GM12878 (cell line): ENCODE measurements around the gene ESRRB. TPM values are rescaled to one million over a fixed set of nuclear protein-coding genes. Genes with fewer than 3 reads are reported as not detected.

Source experiments
- ATAC-seq: fragments of 200-7000 bp; cut with Tn5 transposase; 3 replicates; pipeline ENCODE4 v1.9.1; 2020; ENCODE audit warnings: mild to moderate bottlenecking, moderate library complexity
- BruUV-seq: library from RNA; stranded (reverse); fragments of 400-500 nt; replicated peaks from 2 replicates; lab custom pipeline; 2021; lab: Mats Ljungman, UMichigan
- CTCF ChIA-PET: fragments of 300-600 bp; sonication (Branson Sonifier 250); formaldehyde crosslinking; extraction: SDS; loops from one replicate; lab custom pipeline; 2021; ENCODE audit warnings: inconsistent platforms; lab: Yijun Ruan, JAX
- POLR2A ChIA-PET: fragments of 350-600 bp; formaldehyde crosslinking; extraction: SDS; loops from one replicate; lab custom pipeline; 2021; ENCODE audit warnings: inconsistent platforms; lab: Charles Lee
- RAD21 ChIA-PET: fragments of 300-600 bp; sonication (Branson Sonifier 250); formaldehyde crosslinking; loops from one replicate; lab custom pipeline; 2023; ENCODE audit warnings: antibody characterized with exemption; ENCODE audit not compliant: unreplicated experiment; lab: Charles Lee
- SMC1A ChIA-PET: fragments of 300-600 bp; sonication (Branson Sonifier 250); formaldehyde crosslinking; loops from one replicate; lab custom pipeline; 2023; ENCODE audit not compliant: unreplicated experiment, uncharacterized antibody; lab: Charles Lee
- DNase-seq: peaks from one replicate; pipeline ENCODE4 v3.0.0-alpha.2; 2011; ENCODE audit warnings: low read depth, low spot score
- FAIRE-seq: peaks from 3 replicates; lab custom pipeline; 2011; peaks lifted over from hg19 to GRCh38; lab: Jason Lieb, UNC
- H2AFZ ChIP-seq: 2 replicates; pipeline ENCODE4 v1.6.0; 2011; ENCODE audit warnings: low read depth, low read length, control low read depth; ENCODE audit not compliant: control insufficient read depth
- H3K27ac ChIP-seq: 2 replicates; pipeline ENCODE4 v1.5.1; 2011; ENCODE audit warnings: control low read depth; ENCODE audit not compliant: control insufficient read depth, insufficient read depth
- H3K27me3 ChIP-seq, 2 experiments: replicated peaks in 1 of 2; 2 replicates each; pipeline versions ENCODE4 v1.6.0 to v1.6.1; 2011; ENCODE audit warnings: low read length in 1 of 2; ENCODE audit not compliant: control insufficient read depth in 2 of 2, insufficient read depth in 2 of 2
- H3K36me3 ChIP-seq, 2 experiments: 2 replicates each; pipeline ENCODE4 v1.5.1; 2011; ENCODE audit warnings: low read length in 1 of 2; ENCODE audit not compliant: control insufficient read depth in 2 of 2, insufficient read depth in 2 of 2
- H3K4me1 ChIP-seq: 2 replicates; pipeline ENCODE4 v1.6.1; 2011; ENCODE audit warnings: mild to moderate bottlenecking, low read length, moderate library complexity, mixed read lengths; ENCODE audit not compliant: control insufficient read depth, insufficient read depth
- H3K4me2 ChIP-seq: 2 replicates; pipeline ENCODE4 v1.6.0; 2011; ENCODE audit warnings: control low read depth; ENCODE audit not compliant: control insufficient read depth, insufficient read depth
- H3K4me3 ChIP-seq: fragments of 200-600 bp; sonication (generic); 2 replicates; pipeline ENCODE4 v1.5.1; 2016
- H3K79me2 ChIP-seq: 2 replicates; pipeline ENCODE4 v1.6.0; 2011; ENCODE audit warnings: low read length; ENCODE audit not compliant: control insufficient read depth, insufficient read depth
- H3K9ac ChIP-seq: 2 replicates; pipeline ENCODE4 v1.8.0; 2011; ENCODE audit warnings: low read length, control low read depth, mixed read lengths; ENCODE audit not compliant: control insufficient read depth, insufficient read depth
- H3K9me3 ChIP-seq: replicated peaks from 3 replicates; pipeline ENCODE4 v1.5.1; 2011; ENCODE audit warnings: mild to moderate bottlenecking, low read length; ENCODE audit not compliant: control insufficient read depth, insufficient read depth
- H4K20me1 ChIP-seq: 2 replicates; pipeline ENCODE4 v1.6.0; 2011; ENCODE audit not compliant: control insufficient read depth, insufficient read depth
- ATF7 ChIP-seq: fragments of 450-650 bp; IDR thresholded peaks from 2 replicates; pipeline ENCODE4 v1.6.1; 2016; ENCODE audit warnings: low read depth, mild to moderate bottlenecking
- CBX3 ChIP-seq: fragments of 200-600 bp; sonication (generic); IDR thresholded peaks from 2 replicates; pipeline ENCODE4 v1.6.1; 2016; ENCODE audit warnings: low read depth, borderline replicate concordance
- CEBPZ ChIP-seq: fragments of 150-350 bp; IDR thresholded peaks from 2 replicates; pipeline ENCODE4 v1.6.1; 2016; ENCODE audit warnings: low read depth, low read length
- EGR1 ChIP-seq, 2 experiments: IDR thresholded peaks; 1 replicate in 1 of 2; 2 replicates in 1 of 2; pipeline ENCODE4 v1.6.1; 2011 to 2012; ENCODE audit warnings: low read depth in 2 of 2, low read length in 2 of 2, borderline replicate concordance in 1 of 2, mild to moderate bottlenecking in 1 of 2, moderate library complexity in 1 of 2
- EP300 ChIP-seq, 2 experiments: fragments of 150-350 bp in 1 of 2; IDR thresholded peaks; 2 replicates each; pipeline ENCODE4 v1.6.1; 2011 to 2012; ENCODE audit warnings: low read depth in 2 of 2, low read length in 2 of 2, borderline replicate concordance in 1 of 2, improper control_type of control experiment in 1 of 2, inconsistent platforms in 1 of 2; ENCODE audit not compliant: control insufficient read depth in 1 of 2
- ETV6 ChIP-seq, 2 experiments: fragments of 450-650 bp in 1 of 2; IDR thresholded peaks in 1 of 2; conservative IDR thresholded peaks in 1 of 2; 2 replicates each; pipeline ENCODE4 v1.6.1; 2014; ENCODE audit warnings: antibody characterized with exemption in 1 of 2, borderline replicate concordance in 1 of 2, low read depth in 1 of 2, mild to moderate bottlenecking in 1 of 2, moderate library complexity in 1 of 2
- HCFC1 ChIP-seq: fragments of 150-350 bp; IDR thresholded peaks from 2 replicates; pipeline ENCODE4 v1.6.1; 2014; ENCODE audit warnings: low read length
- JUND ChIP-seq: IDR thresholded peaks from 2 replicates; pipeline ENCODE4 v1.6.1; 2012; ENCODE audit warnings: low read depth, mild to moderate bottlenecking, low read length, improper control_type of control experiment, moderate library complexity
- KLF5 ChIP-seq: fragments of 450-650 bp; IDR thresholded peaks from 2 replicates; pipeline ENCODE4 v1.6.1; 2014; ENCODE audit warnings: mild to moderate bottlenecking; ENCODE audit not compliant: partially characterized antibody
- MXI1 ChIP-seq: fragments of 150-350 bp; IDR thresholded peaks from 2 replicates; pipeline ENCODE4 v1.6.1; 2011; ENCODE audit warnings: low read depth, mild to moderate bottlenecking, inconsistent platforms, low read length, improper control_type of control experiment
- NFYA ChIP-seq: IDR thresholded peaks from 2 replicates; pipeline ENCODE4 v1.6.1; 2011; ENCODE audit warnings: low read depth, mild to moderate bottlenecking, low read length, improper control_type of control experiment, borderline replicate concordance
- REST ChIP-seq: IDR thresholded peaks from 2 replicates; pipeline ENCODE4 v1.6.1; 2012; ENCODE audit warnings: mild to moderate bottlenecking, low read depth, low read length
- TCF3 ChIP-seq: IDR thresholded peaks from 2 replicates; pipeline ENCODE4 v1.6.1; 2012; ENCODE audit warnings: low read depth, mild to moderate bottlenecking, low read length, borderline replicate concordance; ENCODE audit not compliant: insufficient read depth
- WGBS: methylation state at CpG from one replicate; pipeline ENCODE4 v1.1.6; 2016; ENCODE audit warnings: low lambda C conversion rate; ENCODE audit not compliant: insufficient replicate concordance, insufficient coverage; ENCODE audit errors: missing lambda C conversion rate; 5-methylcytosine and 5-hydroxymethylcytosine counted together
- in situ Hi-C: fragments of 300-500 bp; cut with MboI; formaldehyde crosslinking; loops from 9 replicates; pipeline ENCODE4 v1.14.3; 2018; ENCODE audit warnings: mixed read lengths
- intact Hi-C: fragments of 100-400 bp; cut with micrococcal nuclease; formaldehyde crosslinking; loops from one replicate; pipeline ENCODE4 v1.14.2; 2022; ENCODE audit not compliant: unreplicated experiment
- polyA plus RNA-seq, 11 experiments: library from polyadenylated mRNA; depleted of rRNA in 4 of 11; unstranded in 6 of 11; stranded (reverse) in 5 of 11; fragments of >200 nt; fragmentation: Nextera tagmentation in 4 of 11; fragmentation: Illumina TruSeq in 1 of 11; extraction: Ambion mirVana in 4 of 11; extraction: Trizol in 1 of 11; gene quantifications; 1 replicate in 1 of 11; 2 replicates in 10 of 11; pipeline versions ENCODE4 v1.2.1 to v1.2.3, GENCODE V29; 2011 to 2016; ENCODE audit warnings: inconsistent platforms in 2 of 11, missing spikeins in 2 of 11, low read depth in 1 of 11
- total RNA-seq, 4 experiments: library from RNA; depleted of rRNA in 3 of 4; stranded (reverse); fragments of >200 nt in 3 of 4; fragmentation: Illumina TruSeq in 1 of 4; extraction: Trizol in 1 of 4; gene quantifications; 2 replicates each; pipeline versions ENCODE4 v1.2.1 to v1.2.3, GENCODE V29; 2013 to 2021

Gene ESRRB
- total and polyA plus RNA-seq, 10 of the 15 experiments (the other 5 are each of a cell fraction or from before 2014, with no cell fraction given), result 0.03 to 0.73 (median 0.11) TPM; not detected in 6

- DNase-seq (no peak), ATAC-seq (no peak), FAIRE-seq (no peak)
- ChIA-PET SMC1A (no interaction called here), POLR2A (no interaction called here), RAD21 (interaction anchor here (1.2 kb wide), 1 partner anchor 341 kb away, joined by 3 read pairs; no protein-coding TSS in a partner anchor), CTCF (interaction anchor here (0.6 to 1.4 kb wide), 3 partner anchors 64 to 341 kb away, joined by 3 to 8 read pairs (median 6); no protein-coding TSS in a partner anchor)
- Histone ChIP-seq H3K4me3 (no peak overlapping the region), H3K4me2 (no peak overlapping the region), H3K9ac (no peak overlapping the region), H3K27me3 (no peaks in the 10 kb centered on the region), H3K9me3 (no peaks in the 10 kb centered on the region), H4K20me1 (no peaks in the 10 kb centered on the region), H3K4me1 (no peaks in the 10 kb centered on the region), H3K79me2 (no peaks in the 10 kb centered on the region), H2AFZ (no peak overlapping the region), H3K27ac (no peak overlapping the region), H3K36me3 (no peaks in the 10 kb centered on the region)
- 40% methylated on average over 12 of the region's 12 CpGs for WGBS
- in situ Hi-C loops, result loop anchor here (5.0 kb wide), 1 partner anchor 340 kb away; no protein-coding TSS in a partner anchor
- BruUV-seq, result no TSS peak
- intact Hi-C loops, result no loop called here
- TF ChIP-seq ATF7, result no peak
- TF ChIP-seq HCFC1, result no peak
- TF ChIP-seq JUND, result no peak
- no peak for TF ChIP-seq ETV6 (conservative IDR thresholded peaks at IDR 0.05 in 1 of 2, IDR thresholded peaks at IDR 0.05 in 1 of 2; ENCODE audit: borderline replicate concordance in 1 of 2, low read depth in 1 of 2)
- TF ChIP-seq EP300 (IDR thresholded peaks at IDR 0.05; ENCODE audit: borderline replicate concordance in 1 of 2, control insufficient read depth in 1 of 2, low read depth in 2 of 2, low read length in 2 of 2), result no peak
- no peak for TF ChIP-seq TCF3
- TF ChIP-seq EGR1 (IDR thresholded peaks at IDR 0.05; ENCODE audit: borderline replicate concordance in 1 of 2, low read depth in 2 of 2, low read length in 2 of 2), result no peak
- no peak for TF ChIP-seq KLF5
- TF ChIP-seq NFYA, result no peak
- TF ChIP-seq CBX3, result no peak
- no peak for TF ChIP-seq CEBPZ
- no peak for TF ChIP-seq REST
- no peak for TF ChIP-seq MXI1
These were observed 16.2 kb downstream of the ESRRB start for GRCh38 chr14:76391981-76392690.
